OCI-LY1 (cell line): Measurements from ENCODE around the gene NECAP2.

Source experiments
- H2AFZ ChIP-seq: fragments of 200-600 bp; sonication (generic), shearing (Covaris generic); 2 replicates; pipeline ENCODE4 v1.6.0; 2014; ENCODE audit warnings: antibody characterized with exemption, mild to moderate bottlenecking, low read length
- H3F3A ChIP-seq: fragments of 200-600 bp; sonication (generic), shearing (Covaris generic); 2 replicates; pipeline ENCODE4 v1.6.0; 2014; ENCODE audit warnings: mild to moderate bottlenecking, antibody characterized with exemption, low read length, moderate library complexity; ENCODE audit not compliant: insufficient read depth
- H3K27ac ChIP-seq: fragments of 200-600 bp; sonication (generic); 2 replicates; pipeline ENCODE4 v1.5.1; 2014; ENCODE audit warnings: low read length, mixed run types, mild to moderate bottlenecking, low read depth; ENCODE audit not compliant: poor library complexity, severe bottlenecking
- H3K27me3 ChIP-seq: fragments of 200-600 bp; sonication (generic); 2 replicates; pipeline ENCODE4 v1.6.0; 2014; ENCODE audit warnings: antibody characterized with exemption, mild to moderate bottlenecking, low read length, moderate library complexity; ENCODE audit not compliant: insufficient read depth
- H3K36me3 ChIP-seq: fragments of 200-600 bp; sonication (generic); 2 replicates; pipeline ENCODE4 v1.6.1; 2014; ENCODE audit warnings: mild to moderate bottlenecking, antibody characterized with exemption, low read length, moderate library complexity, mixed read lengths; ENCODE audit not compliant: insufficient read depth
- H3K4me1 ChIP-seq: fragments of 200-600 bp; sonication (generic); 2 replicates; pipeline ENCODE4 v1.5.1; 2014; ENCODE audit warnings: mild to moderate bottlenecking, low read length, moderate library complexity; ENCODE audit not compliant: insufficient read depth, severe bottlenecking
- H3K4me2 ChIP-seq: fragments of 200-600 bp; sonication (generic), shearing (Covaris generic); 2 replicates; pipeline ENCODE4 v1.6.1; 2014; ENCODE audit warnings: low read length
- H3K4me3 ChIP-seq: fragments of 200-600 bp; sonication (generic); 2 replicates; pipeline ENCODE4 v1.5.1; 2014; ENCODE audit warnings: low read length, low read depth, mild to moderate bottlenecking, mixed read lengths; ENCODE audit not compliant: poor library complexity, severe bottlenecking
- H3K79me2 ChIP-seq: fragments of 200-600 bp; shearing (Covaris generic); 2 replicates; pipeline ENCODE4 v1.6.1; 2016; ENCODE audit warnings: mixed run types, low read length, mixed read lengths; ENCODE audit not compliant: insufficient read depth
- H3K9ac ChIP-seq: fragments of 200-600 bp; sonication (generic), shearing (Covaris generic); 2 replicates; pipeline ENCODE4 v1.6.1; 2014; ENCODE audit warnings: mild to moderate bottlenecking, low read length, mixed read lengths
- H3K9me2 ChIP-seq: fragments of 200-600 bp; sonication (generic), shearing (Covaris generic); 2 replicates; pipeline ENCODE4 v1.6.1; 2014; ENCODE audit warnings: low read depth, mild to moderate bottlenecking, low read length, mixed read lengths
- H3K9me3 ChIP-seq: fragments of 200-600 bp; shearing (Covaris generic); 2 replicates; pipeline ENCODE4 v1.6.1; 2014; ENCODE audit warnings: low read length, mixed read lengths
- H4K20me1 ChIP-seq: fragments of 200-600 bp; sonication (generic), shearing (Covaris generic); 2 replicates; pipeline ENCODE4 v1.6.0; 2016; ENCODE audit warnings: mild to moderate bottlenecking, low read length; ENCODE audit not compliant: insufficient read depth
- CTCF ChIP-seq: fragments of 200-600 bp; sonication (generic), shearing (Covaris generic); IDR thresholded peaks from 2 replicates; pipeline ENCODE4 v1.5.1; 2017; ENCODE audit warnings: mild to moderate bottlenecking, antibody characterized with exemption, low read length, moderate library complexity, mixed read lengths
- EZH2 ChIP-seq: fragments of 200-600 bp; sonication (generic), shearing (Covaris generic); IDR thresholded peaks from 2 replicates; pipeline ENCODE4 v1.8.0; 2017; ENCODE audit warnings: borderline replicate concordance, mixed run types, mild to moderate bottlenecking, antibody characterized with exemption, low read length, moderate library complexity, mixed read lengths

NECAP2 gene

GRCh38 chr1:16447641-16448040 lies 7.1 kb downstream of the NECAP2 start:
- Histone ChIP-seq H3K9me2 (no peaks in the 10 kb centered on the region), H3K4me2 (no peak overlapping the region), H3K27me3 (no peaks in the 10 kb centered on the region), H3K27ac (no peak overlapping the region), H3K79me2 (no peaks in the 10 kb centered on the region), H3K9ac (no peak overlapping the region), H3K9me3 (no peaks in the 10 kb centered on the region), H3K4me3 (no peak overlapping the region), H3F3A (no peaks in the 10 kb centered on the region), H3K36me3 (peaks cover 80% of the 10 kb centered on the region), H4K20me1 (no peaks in the 10 kb centered on the region), H3K4me1 (peaks cover 8% of the 10 kb centered on the region), H2AFZ (no peak overlapping the region)
- TF ChIP-seq CTCF: no peak
- no peak for TF ChIP-seq EZH2

DNA sequence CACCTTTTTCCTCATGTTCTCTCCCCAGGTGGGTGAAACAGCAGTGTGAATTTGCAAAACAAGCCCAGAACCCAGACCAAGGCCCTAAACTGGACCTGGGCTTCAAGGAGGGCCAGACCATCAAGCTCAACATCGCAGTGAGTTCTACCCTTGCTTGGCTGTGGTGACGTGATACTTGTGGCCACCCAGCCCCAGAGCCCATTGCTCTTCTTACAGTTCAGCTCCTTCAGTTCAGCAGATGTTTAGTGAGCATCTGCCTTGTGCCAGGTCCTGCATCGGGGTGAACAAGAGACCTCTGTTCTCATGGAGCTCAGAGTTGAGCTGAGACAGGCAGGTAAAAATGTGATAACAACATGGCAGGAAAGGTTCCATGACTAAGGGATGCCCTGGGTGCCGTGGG lies 8.5 kb downstream of the NECAP2 start:
- Histone ChIP-seq H3K27me3 (no peaks in the 10 kb centered on the region), H3K27ac (no peak overlapping the region), H3K79me2 (no peaks in the 10 kb centered on the region), H3K4me3 (no peak overlapping the region), H3K9me3 (no peaks in the 10 kb centered on the region), H4K20me1 (no peaks in the 10 kb centered on the region), H3K36me3 (peaks cover 80% of the 10 kb centered on the region), H3K9ac (no peak overlapping the region), H3K4me2 (no peak overlapping the region), H2AFZ (no peak overlapping the region), H3K4me1 (peaks cover 3% of the 10 kb centered on the region), H3F3A (no peaks in the 10 kb centered on the region), H3K9me2 (no peaks in the 10 kb centered on the region)
- TF ChIP-seq CTCF (no peak), EZH2 (no peak)

GRCh38 chr1:16449666-16450065 lies 9.1 kb downstream of the NECAP2 start:
- H3F3A ChIP-seq: no peaks in the 10 kb centered on the region
- no peak overlapping the region for H3K27ac ChIP-seq
- no peaks in the 10 kb centered on the region for H3K9me3 ChIP-seq
- no peak overlapping the region for H3K4me3 ChIP-seq
- no peaks in the 10 kb centered on the region for H3K27me3 ChIP-seq
- peaks cover 75% of the 10 kb centered on the region for H3K36me3 ChIP-seq
- H3K9ac ChIP-seq: no peak overlapping the region
- no peak overlapping the region for H2AFZ ChIP-seq
- no peaks in the 10 kb centered on the region for H3K9me2 ChIP-seq
- H3K4me1 ChIP-seq: peaks cover 3% of the 10 kb centered on the region
- H3K79me2 ChIP-seq: no peaks in the 10 kb centered on the region
- H3K4me2 ChIP-seq: no peak overlapping the region
- no peaks in the 10 kb centered on the region for H4K20me1 ChIP-seq
- no peak for TF ChIP-seq CTCF
- TF ChIP-seq EZH2: no peak
